ENCODE results near the gene BTF3L4.
"Not testable (repeated sequence)": the region's sequence is repeated elsewhere in the genome, so short reads cannot be mapped to it uniquely, and the experiment has no call there.

The BTF3L4 gene

GRCh38 chr1:52059321-52059720 is 3.2 kb downstream of the BTF3L4 start:
- no peaks in the 10 kb centered on the region for H3K4me1 ChIP-seq
- H3K4me3 ChIP-seq (ENCODE audit: low read depth, low read length), result no peak overlapping the region
- H3K9me3 ChIP-seq, result no peaks in the 10 kb centered on the region
- H3K27me3 ChIP-seq, result no peaks in the 10 kb centered on the region
- peaks cover 10% of the 10 kb centered on the region for H3K36me3 ChIP-seq
- no peak for DNase-seq
- TF ChIP-seq CTCF (IDR thresholded peaks at IDR 0.05; ENCODE audit: low read depth, low read length), result no peak

GRCh38 chr1:52059888-52060287 is 3.8 kb downstream of the BTF3L4 start:
- TF ChIP-seq CTCF (IDR thresholded peaks at IDR 0.05; ENCODE audit: low read depth, low read length), result no peak
- H3K9me3 ChIP-seq, result no peaks in the 10 kb centered on the region
- H3K27me3 ChIP-seq, result no peaks in the 10 kb centered on the region
- no peaks in the 10 kb centered on the region for H3K4me1 ChIP-seq
- peaks cover 10% of the 10 kb centered on the region for H3K36me3 ChIP-seq
- no peak overlapping the region for H3K4me3 ChIP-seq (ENCODE audit: low read depth, low read length)
- DNase-seq, result no peak

GRCh38 chr1:52060822-52061221 is 4.7 kb downstream of the BTF3L4 start:
- no peaks in the 10 kb centered on the region for H3K9me3 ChIP-seq
- H3K36me3 ChIP-seq, result peaks cover 16% of the 10 kb centered on the region
- no peak overlapping the region for H3K4me3 ChIP-seq (ENCODE audit: low read depth, low read length)
- H3K4me1 ChIP-seq, result no peaks in the 10 kb centered on the region
- no peak for TF ChIP-seq CTCF (IDR thresholded peaks at IDR 0.05; ENCODE audit: low read depth, low read length)
- no peak for DNase-seq
- no peaks in the 10 kb centered on the region for H3K27me3 ChIP-seq

GRCh38 chr1:52063192-52063591 is 7.1 kb downstream of the BTF3L4 start:
- TF ChIP-seq CTCF (IDR thresholded peaks at IDR 0.05; ENCODE audit: low read depth, low read length), result no peak
- H3K4me1 ChIP-seq, result no peaks in the 10 kb centered on the region
- no peak overlapping the region for H3K4me3 ChIP-seq (ENCODE audit: low read depth, low read length)
- peaks cover 20% of the 10 kb centered on the region for H3K36me3 ChIP-seq
- no peaks in the 10 kb centered on the region for H3K9me3 ChIP-seq
- H3K27me3 ChIP-seq, result no peaks in the 10 kb centered on the region
- no peak for DNase-seq

- Histone ChIP-seq H3K4me3 (ENCODE audit: low read depth, low read length) (no peak overlapping the region), H3K27me3 (no peaks in the 10 kb centered on the region), H3K36me3 (peaks cover 5% of the 10 kb centered on the region; the same call in 1 of the 2 replicates), H3K4me1 (no peaks in the 10 kb centered on the region), H3K9me3 (no peaks in the 10 kb centered on the region)
- no peak for TF ChIP-seq CTCF (IDR thresholded peaks at IDR 0.05; ENCODE audit: low read depth, low read length)
- DNase-seq, result no peak
These were observed 14.6 kb downstream of the BTF3L4 start for GRCh38 chr1:52070704-52071103.

GRCh38 chr1:52072291-52072690 is 16.2 kb downstream of the BTF3L4 start:
- no peaks in the 10 kb centered on the region for H3K27me3 ChIP-seq
- no peak for TF ChIP-seq CTCF (IDR thresholded peaks at IDR 0.05; ENCODE audit: low read depth, low read length)
- H3K4me1 ChIP-seq, result no peaks in the 10 kb centered on the region
- H3K36me3 ChIP-seq, result 0 out of 2 replicates have a peak, but pooled peaks cover 4% of the 10 kb centered on the region
- no peak overlapping the region for H3K4me3 ChIP-seq (ENCODE audit: low read depth, low read length)
- H3K9me3 ChIP-seq, result no peaks in the 10 kb centered on the region
- no peak for DNase-seq

- not testable (repeated sequence) for H3K4me3 ChIP-seq (ENCODE audit: low read depth, low read length); DNase-seq; H3K9me3 ChIP-seq; H3K36me3 ChIP-seq; H3K4me1 ChIP-seq; H3K27me3 ChIP-seq
These were observed 21.2 kb downstream of the BTF3L4 start for GRCh38 chr1:52077277-52077676.

Measured in BE2C (cell line).